GM12878 (cell line): ENCODE results near the gene IER5. TPM values are rescaled to one million over a fixed set of nuclear protein-coding genes. Genes with fewer than 3 reads are reported as not detected.

ENCODE experiments used
- BCL11A ChIP-seq: IDR thresholded peaks from 2 replicates; pipeline ENCODE4 v1.6.1; 2011; ENCODE audit warnings: low read depth, low read length
- BMI1 ChIP-seq: fragments of 450-650 bp; IDR thresholded peaks from 2 replicates; pipeline ENCODE4 v1.6.1; 2016; ENCODE audit warnings: mild to moderate bottlenecking, moderate library complexity, borderline replicate concordance
- DPF2 ChIP-seq: fragments of 450-650 bp; IDR thresholded peaks from 2 replicates; pipeline ENCODE4 v1.6.1; 2017; ENCODE audit warnings: mild to moderate bottlenecking
- FOXM1 ChIP-seq: IDR thresholded peaks from 2 replicates; pipeline ENCODE4 v1.6.1; 2012; ENCODE audit warnings: low read depth, mild to moderate bottlenecking, inconsistent platforms, low read length, moderate library complexity
- GABPA ChIP-seq: IDR thresholded peaks from 2 replicates; pipeline ENCODE4 v1.6.1; 2014; ENCODE audit warnings: antibody characterized with exemption, low read depth, mild to moderate bottlenecking, inconsistent platforms
- HDGF ChIP-seq: fragments of 450-650 bp; IDR thresholded peaks from 2 replicates; pipeline ENCODE4 v1.6.1; 2016; ENCODE audit warnings: antibody characterized with exemption
- JUNB ChIP-seq: IDR thresholded peaks from 2 replicates; pipeline ENCODE4 v1.6.1; 2016; ENCODE audit warnings: antibody characterized with exemption, mild to moderate bottlenecking
- MAX ChIP-seq: IDR thresholded peaks from 2 replicates; pipeline ENCODE4 v1.6.1; 2012; ENCODE audit warnings: low read depth, low read length, improper control_type of control experiment
- MEF2B ChIP-seq: fragments of 450-650 bp; IDR thresholded peaks from 2 replicates; pipeline ENCODE4 v1.6.1; 2018; ENCODE audit warnings: mild to moderate bottlenecking, moderate library complexity; ENCODE audit not compliant: partially characterized antibody, poor library complexity, severe bottlenecking
- MTA2 ChIP-seq: fragments of 450-650 bp; IDR thresholded peaks from 2 replicates; pipeline ENCODE4 v1.6.1; 2016; ENCODE audit warnings: low read depth, mild to moderate bottlenecking, moderate library complexity
- MTA3 ChIP-seq: IDR thresholded peaks from 2 replicates; pipeline ENCODE4 v1.6.1; 2012; ENCODE audit warnings: low read length, inconsistent platforms, borderline replicate concordance
- NFIC ChIP-seq: IDR thresholded peaks from 2 replicates; pipeline ENCODE4 v1.6.1; 2012; ENCODE audit warnings: low read depth, mild to moderate bottlenecking, inconsistent platforms, low read length, moderate library complexity
- NR2F1 ChIP-seq: fragments of 450-650 bp; conservative IDR thresholded peaks from 2 replicates; pipeline ENCODE4 v1.6.1; 2017; ENCODE audit warnings: mild to moderate bottlenecking
- RAD21 ChIP-seq: IDR thresholded peaks from 2 replicates; pipeline ENCODE4 v1.6.1; 2011; ENCODE audit warnings: mild to moderate bottlenecking, low read depth, low read length, moderate library complexity; ENCODE audit not compliant: insufficient read depth
- RAD51 ChIP-seq: fragments of 450-650 bp; IDR thresholded peaks from 2 replicates; pipeline ENCODE4 v1.6.1; 2016; ENCODE audit warnings: moderate library complexity, mild to moderate bottlenecking, inconsistent platforms
- RB1 ChIP-seq: fragments of 450-650 bp; formaldehyde crosslinking; IDR thresholded peaks from 2 replicates; pipeline ENCODE4 v1.6.1; 2017; ENCODE audit warnings: mild to moderate bottlenecking, borderline replicate concordance
- SMC3 ChIP-seq: IDR thresholded peaks from 2 replicates; pipeline ENCODE4 v1.6.1; 2011; ENCODE audit warnings: low read length, improper control_type of control experiment, borderline replicate concordance
- SREBF1 ChIP-seq: IDR thresholded peaks from 2 replicates; pipeline ENCODE4 v1.6.1; 2012; ENCODE audit warnings: mild to moderate bottlenecking, low read length
- TAF1 ChIP-seq: IDR thresholded peaks from 2 replicates; pipeline ENCODE4 v1.6.1; 2011; ENCODE audit warnings: mild to moderate bottlenecking, low read depth, low read length, borderline replicate concordance
- ZBTB33 ChIP-seq: fragments of 450-650 bp; IDR thresholded peaks from 2 replicates; pipeline ENCODE4 v1.6.1; 2017; ENCODE audit warnings: mild to moderate bottlenecking
- ZBTB4 ChIP-seq: fragments of 450-650 bp; formaldehyde crosslinking; IDR thresholded peaks from 2 replicates; pipeline ENCODE4 v1.4.0; 2022; ENCODE audit warnings: mild to moderate bottlenecking, moderate library complexity
- ZNF274 ChIP-seq: IDR thresholded peaks from one replicate; pipeline ENCODE4 v1.8.0; 2011; ENCODE audit not compliant: insufficient read length, insufficient read depth
- ZNF384 ChIP-seq: IDR thresholded peaks from 2 replicates; pipeline ENCODE4 v1.6.1; 2012; ENCODE audit warnings: low read depth, mild to moderate bottlenecking, low read length, improper control_type of control experiment, borderline replicate concordance
- polyA plus RNA-seq, 11 experiments: library from polyadenylated mRNA; depleted of rRNA in 4 of 11; unstranded in 6 of 11; stranded (reverse) in 5 of 11; fragments of >200 nt; fragmentation: Nextera tagmentation in 4 of 11; fragmentation: Illumina TruSeq in 1 of 11; extraction: Ambion mirVana in 4 of 11; extraction: Trizol in 1 of 11; gene quantifications; 1 replicate in 1 of 11; 2 replicates in 10 of 11; pipeline versions ENCODE4 v1.2.1 to v1.2.3, GENCODE V29; 2011 to 2016; ENCODE audit warnings: inconsistent platforms in 2 of 11, missing spikeins in 2 of 11, low read depth in 1 of 11
- total RNA-seq, 4 experiments: library from RNA; depleted of rRNA in 3 of 4; stranded (reverse); fragments of >200 nt in 3 of 4; fragmentation: Illumina TruSeq in 1 of 4; extraction: Trizol in 1 of 4; gene quantifications; 2 replicates each; pipeline versions ENCODE4 v1.2.1 to v1.2.3, GENCODE V29; 2013 to 2021

IER5 gene
- total and polyA plus RNA-seq, 10 of the 15 experiments (the other 5 are each of a cell fraction or from before 2014, with no cell fraction given) = 4.3 to 75.2 (median 30.5) TPM

- TF ChIP-seq JUNB = no peak
- no peak for TF ChIP-seq HDGF
- TF ChIP-seq TAF1 = peak; percentile 99
- TF ChIP-seq MTA3 = no peak; the same call in 1 of the 2 replicates
- no peak; the same call in 1 of the 2 replicates for TF ChIP-seq ZBTB33
- TF ChIP-seq RB1 = 0 out of 2 replicates have a peak, but pooled peaks have one; percentile 17
- no peak for TF ChIP-seq SREBF1
- no peak; the same call in 1 of the 2 replicates for TF ChIP-seq NFIC
- no peak for TF ChIP-seq ZNF384
- no peak for TF ChIP-seq GABPA
- TF ChIP-seq MTA2 = no peak
- TF ChIP-seq RAD21 = no peak
- TF ChIP-seq BMI1 = no peak
- no peak for TF ChIP-seq ZNF274
- TF ChIP-seq SMC3 = no peak
- 0 out of 2 replicates have a peak, but pooled peaks have one; percentile 11 for TF ChIP-seq DPF2
- TF ChIP-seq ZBTB4 = peak; percentile 51; the same call in 1 of the 2 replicates
- TF ChIP-seq FOXM1 = 0 out of 2 replicates have a peak, but pooled peaks have one; percentile 17
- TF ChIP-seq MAX = peak; percentile 83
- 0 out of 2 replicates have a peak, but pooled peaks have one; percentile 48 for TF ChIP-seq NR2F1
- peak; percentile 49; the same call in 1 of the 2 replicates for TF ChIP-seq RAD51
- peak; percentile 24 for TF ChIP-seq MEF2B
- no peak for TF ChIP-seq BCL11A
Observed at GRCh38 chr1:181088079-181089016, at the start of gene IER5 (continued).
